Right lung (tissue), 5 donors: Measurements from ENCODE around the gene OBSCN. TPM values are rescaled to one million over a fixed set of nuclear protein-coding genes. Genes with fewer than 3 reads are reported as not detected.

Source experiments
- DNase-seq, 2 donors: peaks; one replicate each; pipeline ENCODE4 v3.0.0-alpha.2; 2013
- polyA plus RNA-seq, 5 donors: library from polyadenylated mRNA; unstranded; fragments of 120-200 nt; gene quantifications; one replicate each; pipeline versions ENCODE4 v1.2.1 to v1.2.3, GENCODE V29; 2013; ENCODE audit warnings: inconsistent platforms in 1 of 5, low replicate concordance in 1 of 5; ENCODE audit not compliant: insufficient read length in 5 of 5, insufficient read depth in 1 of 5

The OBSCN gene
- polyA plus RNA-seq, 5 donors: 36.0 to 66.4 (median 48.8) TPM

DNA sequence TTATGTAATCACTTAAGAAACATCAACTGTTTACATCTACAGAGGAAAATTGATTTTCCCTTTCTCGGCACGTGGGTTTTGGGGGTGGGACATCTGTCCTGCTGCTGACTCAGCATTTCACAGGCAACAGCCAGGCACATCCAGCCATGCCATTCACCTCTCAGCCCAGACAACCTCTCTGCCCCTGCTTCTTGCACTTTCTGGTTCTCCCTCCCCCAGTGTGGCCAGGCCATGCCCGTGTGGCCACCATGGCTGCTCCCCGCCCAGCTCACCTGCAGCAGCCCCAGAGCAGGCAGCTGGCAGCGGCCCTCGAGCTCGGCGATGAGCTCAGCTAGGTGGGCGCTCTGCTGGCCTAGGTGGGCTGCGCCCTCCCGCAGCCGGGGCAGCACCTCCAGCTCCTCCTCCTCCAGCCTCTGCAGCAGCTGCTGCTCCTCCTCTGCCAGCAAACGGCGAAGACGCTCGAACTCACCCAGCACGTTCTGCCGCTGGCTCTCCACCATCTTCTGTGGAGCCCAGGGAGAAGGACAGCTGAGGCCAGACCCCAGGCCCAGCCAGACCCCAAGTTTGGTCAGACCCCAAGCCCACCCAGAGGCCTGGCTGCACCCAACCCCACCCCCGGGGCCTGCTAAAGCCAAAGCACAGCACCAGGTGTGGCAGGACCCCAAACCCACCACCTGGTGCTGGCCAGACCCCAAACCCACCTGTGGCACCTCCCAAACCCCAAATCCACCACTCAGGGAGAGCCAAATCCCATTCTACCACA, 193.0 kb downstream of the OBSCN start:
- no peak for DNase-seq

DNA sequence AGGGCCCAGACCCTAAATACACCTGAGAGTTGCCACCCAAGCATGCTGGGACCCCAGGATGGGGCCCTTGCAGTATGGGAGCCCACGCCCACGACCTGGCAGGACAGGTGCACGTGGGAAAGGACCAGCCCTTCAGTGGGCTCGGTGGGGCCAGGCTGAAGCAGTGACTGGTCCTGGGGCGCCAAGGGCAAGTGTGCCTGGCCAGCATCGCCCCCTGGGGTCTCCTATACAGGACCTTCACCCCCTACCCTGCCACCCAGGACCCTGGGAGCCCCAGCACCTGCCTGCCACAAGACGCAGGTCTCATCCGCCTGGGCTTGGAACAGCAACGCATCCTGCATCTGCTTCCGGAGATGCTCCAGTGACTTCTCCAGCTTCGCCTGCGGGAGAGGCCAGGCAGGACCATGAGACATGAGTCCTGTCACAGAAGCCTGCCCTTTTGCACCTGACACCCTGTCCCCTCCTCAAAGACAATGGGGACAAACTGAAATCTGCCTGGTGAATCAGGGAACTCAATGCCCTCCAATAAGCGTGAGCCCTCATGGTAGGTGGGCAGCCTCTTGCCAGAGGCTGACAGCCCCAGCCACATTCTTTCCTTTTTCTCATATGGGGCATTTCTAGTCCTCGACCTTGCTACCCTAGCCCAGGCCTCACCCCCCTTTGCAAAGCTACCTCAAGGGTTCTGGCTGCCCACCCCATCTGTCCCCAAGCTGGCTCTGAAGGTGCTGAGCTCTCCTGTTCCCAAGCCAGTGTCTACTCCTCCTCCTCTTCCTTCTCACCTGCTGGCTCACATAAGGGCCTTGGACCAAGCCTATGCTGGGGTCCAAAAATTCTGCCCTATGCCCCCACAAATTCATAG, 194.2 kb downstream of the OBSCN start:
- DNase-seq: no peak

DNA sequence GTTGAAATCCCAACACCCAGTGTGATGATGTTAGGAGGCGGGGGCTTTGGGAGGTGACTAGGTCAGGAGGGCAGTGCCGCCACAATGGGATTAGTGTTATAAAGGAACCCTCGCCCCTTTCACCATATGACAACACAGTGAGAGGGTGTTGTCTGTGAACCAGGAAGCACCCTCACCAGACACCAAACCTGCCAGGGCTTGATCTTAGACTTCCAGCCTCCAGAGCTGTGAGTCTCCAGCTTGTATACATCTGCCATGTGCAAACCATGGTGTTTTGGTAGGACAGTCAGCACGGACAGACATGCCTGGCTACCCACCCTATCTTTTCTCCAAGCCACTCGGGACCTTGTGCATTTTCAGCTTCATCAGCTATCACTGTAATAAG, 194.8 kb downstream of the OBSCN start:
- DNase-seq: no peak

DNA sequence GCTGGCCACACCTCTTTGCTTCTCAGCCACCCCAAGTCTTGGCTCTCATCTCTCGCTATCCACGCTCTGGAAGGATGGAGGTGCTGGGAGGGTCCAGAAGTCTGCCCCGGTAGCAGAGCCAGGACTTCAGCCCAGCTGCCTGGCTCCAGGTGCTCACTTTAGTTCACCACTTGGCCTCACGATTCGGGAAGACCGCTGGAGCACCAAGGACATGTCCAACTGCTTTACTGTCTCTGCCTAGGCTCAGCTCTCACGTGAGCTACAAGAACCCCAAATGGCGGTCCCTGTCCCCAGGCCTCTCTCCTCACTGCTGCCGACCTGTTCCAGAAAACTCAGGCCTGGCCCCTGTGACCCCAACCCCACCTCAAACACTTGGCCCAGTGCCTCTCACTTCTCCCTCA, 195.4 kb downstream of the OBSCN start:
- no peak for DNase-seq

DNA sequence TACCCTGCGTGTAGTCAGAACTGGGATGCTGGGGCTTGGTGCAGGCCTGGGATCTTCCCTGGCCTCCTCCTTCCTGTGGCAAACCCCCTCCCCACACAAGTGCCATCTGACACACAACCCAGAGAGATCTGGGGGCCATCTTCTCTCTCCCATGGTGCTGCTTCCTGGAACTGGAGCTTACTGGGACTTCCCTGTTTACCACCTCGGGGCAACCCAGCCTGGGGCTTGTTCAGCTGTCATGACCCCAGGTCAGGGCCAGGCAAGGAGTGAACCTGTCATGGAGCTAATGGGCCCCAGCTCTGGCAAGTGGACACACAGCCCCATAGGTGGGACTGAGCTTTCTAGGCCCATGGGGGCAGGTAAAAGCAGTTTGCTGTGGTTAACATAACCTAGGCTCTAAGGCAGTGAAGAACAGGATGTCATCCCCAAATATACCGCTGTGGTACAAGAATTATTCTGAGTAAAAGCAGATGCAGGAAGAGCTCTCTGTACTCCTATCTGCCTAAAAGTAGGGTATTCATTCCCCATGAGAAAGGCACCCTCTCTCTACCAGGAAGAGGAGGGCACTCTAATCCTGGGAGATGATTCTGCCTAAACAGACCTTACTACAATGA, 196.4 kb downstream of the OBSCN start:
- no peak for DNase-seq

DNA sequence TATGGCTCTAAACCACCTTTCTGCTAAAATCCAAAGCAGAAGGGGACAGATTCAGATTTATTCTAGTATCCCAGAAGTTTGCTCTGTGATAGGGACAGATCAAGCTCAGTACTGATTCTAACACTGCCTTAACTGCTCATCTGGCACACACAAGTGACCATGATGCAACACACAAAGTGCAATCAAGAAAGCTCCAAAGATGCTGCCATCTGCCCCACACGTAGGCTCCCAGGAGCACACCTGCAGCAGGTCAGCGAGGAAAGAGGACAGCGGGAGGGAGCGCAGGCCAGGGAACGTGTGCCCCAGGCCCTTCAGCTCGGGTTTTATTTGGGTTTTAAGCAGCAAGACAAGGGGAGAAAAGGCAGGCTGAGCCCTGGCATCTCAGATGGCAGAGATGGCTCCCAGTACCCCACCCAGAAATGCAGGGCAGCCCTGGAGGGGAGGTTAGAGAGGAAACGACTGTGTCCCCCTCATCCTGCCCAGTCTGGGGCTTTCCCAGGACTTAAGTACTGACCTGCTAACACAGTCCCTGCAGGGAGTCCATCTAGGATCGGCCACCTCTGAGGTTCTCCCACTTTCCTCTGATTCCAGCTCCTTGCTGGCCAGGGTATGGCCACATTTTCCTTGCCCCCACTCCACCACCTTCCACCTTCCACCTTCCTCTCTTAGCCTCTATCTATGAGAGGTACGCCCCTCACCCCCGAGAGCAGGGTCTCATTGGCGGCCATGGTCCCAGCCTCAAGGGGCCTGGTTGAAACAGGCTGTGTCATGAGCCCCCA, 197.5 kb downstream of the OBSCN start:
- DNase-seq: no peak

DNA sequence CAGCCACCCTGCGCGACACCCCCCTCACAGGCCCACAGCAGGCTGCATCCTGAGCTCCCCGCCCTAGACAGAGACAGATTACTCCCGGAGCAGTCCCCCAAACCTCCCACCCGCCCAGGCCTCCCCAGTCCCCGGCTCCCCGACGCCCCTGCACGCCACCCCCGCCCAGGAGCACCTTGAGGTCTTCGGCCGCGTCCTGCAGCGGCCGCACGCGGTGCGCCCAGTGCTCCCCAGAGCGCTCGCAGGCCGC, 198.1 kb downstream of the OBSCN start:
- DNase-seq: no peak

DNA sequence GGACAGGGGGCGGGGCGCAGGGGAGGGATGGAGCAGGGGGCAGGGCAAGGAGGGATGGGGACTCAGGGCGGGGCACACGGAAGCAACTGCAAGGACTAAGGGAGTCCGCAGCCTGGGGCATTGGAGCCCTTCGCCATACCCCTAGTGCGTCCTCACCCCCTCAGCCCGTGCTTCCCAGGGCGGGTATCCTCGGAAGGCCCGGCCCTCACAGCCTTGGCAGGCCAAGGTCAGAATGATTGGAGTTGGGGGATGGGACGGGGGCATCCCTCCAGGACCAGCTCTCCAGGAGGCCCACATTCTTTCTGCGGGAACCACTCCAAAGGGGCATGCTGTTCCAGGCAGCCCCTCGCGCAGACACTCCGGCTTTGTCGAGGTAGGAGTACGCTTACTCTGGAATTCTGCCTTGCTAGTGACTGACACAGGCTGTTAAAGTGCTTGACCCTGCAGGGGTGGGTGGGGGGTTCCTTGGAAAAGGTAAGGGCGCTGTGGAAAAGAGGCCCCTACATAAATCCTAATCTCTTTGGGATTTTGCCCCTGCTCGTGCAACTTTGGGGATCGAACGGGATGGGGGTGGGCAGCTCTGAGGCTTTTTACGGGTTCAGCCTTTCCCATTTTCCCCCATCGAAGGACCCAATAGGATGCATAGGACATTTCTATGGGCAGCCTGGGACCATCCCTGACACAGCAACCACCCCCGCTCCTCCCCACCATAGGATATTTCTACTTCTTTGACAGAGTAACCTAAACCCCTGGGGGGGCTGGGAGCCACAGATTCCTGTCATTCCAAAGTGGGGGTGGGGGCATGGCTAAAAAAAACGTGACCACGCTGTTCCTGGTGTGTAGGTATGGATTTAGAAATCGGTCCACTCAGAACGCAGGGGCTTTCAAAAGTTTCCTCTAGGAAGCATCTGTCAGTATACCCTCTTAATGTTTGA, 199.5 kb downstream of the OBSCN start:
- no peak for DNase-seq

DNA sequence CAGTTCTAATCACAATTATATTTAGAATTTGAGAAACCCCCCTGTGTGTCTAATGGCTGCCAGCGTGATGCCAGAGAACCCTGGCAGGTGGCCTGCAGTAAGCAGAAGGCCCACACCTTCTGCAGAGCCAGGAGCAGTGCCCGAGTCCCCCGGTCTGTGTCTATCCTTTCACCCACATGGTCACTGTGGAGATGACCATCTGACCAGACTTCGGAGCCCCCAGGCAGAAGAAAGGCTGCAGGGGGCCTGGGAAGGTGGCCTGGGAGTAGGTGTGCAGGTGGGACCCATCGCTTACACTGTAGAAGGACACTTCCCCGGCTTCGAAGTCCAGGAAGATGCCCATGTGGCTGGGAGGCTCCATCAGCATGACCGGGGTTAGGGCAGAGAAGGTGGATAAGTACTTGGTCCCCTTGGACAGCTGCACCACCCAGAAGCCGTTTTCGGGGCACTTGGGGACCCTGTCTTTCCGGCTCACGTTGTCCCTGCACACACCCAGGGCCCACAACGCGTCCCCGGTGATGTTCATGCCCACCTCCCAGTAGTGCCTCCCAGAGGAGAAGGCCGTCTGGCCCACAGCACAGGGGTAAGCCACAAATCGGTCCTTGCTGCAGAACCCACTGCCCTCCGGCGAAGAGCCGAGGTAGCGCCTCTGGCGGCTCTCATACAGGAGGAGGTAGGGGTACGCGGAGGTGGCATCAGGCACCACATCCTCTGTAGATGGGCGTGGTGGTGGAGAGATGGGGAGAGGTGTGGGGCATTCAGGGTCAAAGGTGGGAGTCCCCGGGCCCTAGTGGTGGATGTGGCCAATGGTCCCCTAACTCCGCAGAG, 200.4 kb downstream of the OBSCN start:
- no peak for DNase-seq

DNA sequence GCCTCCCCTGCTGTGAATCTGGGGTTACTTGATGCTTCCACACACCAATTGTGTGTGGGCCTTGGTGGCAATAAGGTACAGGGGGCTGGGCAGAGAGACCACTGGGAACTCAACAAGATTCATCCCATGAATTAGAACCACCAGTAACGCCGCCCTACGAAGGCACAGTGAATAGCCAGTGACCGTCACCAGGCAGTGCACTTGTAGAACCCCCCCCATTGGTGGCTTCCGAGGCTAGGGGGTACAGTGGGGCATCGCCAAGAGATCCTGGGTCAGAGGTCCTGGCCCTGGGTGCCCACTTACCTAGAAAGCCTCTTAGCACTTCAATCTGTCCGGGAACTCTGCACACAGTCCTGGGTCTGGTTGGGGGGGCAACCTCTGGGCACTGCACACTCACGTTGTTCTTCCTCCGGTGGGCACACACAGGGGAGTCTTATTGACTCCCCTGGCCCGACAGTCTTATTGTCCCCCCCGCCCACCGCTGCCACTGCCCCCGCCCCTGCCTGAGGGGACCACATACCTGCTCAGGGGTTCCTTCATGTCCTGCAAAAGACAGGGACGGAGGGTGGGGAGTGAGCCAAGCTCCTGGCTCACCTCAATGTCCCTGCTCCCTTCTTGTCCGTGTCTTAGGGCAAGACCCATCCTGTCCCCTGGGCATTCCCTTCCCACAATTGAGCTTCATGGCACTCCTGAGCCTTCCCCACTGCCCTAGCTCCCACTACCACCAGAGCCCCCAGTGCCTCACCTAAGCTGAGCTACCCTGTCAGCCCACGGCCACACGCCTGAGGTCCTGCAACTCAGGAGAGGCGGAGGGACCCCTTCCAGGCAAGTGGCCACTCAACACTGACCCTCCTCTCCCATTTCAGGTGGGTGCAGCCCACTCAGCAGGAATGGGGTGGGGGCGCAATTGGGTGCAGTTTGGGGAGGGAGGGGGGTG, 201.3 kb downstream of the OBSCN start:
- DNase-seq: no peak

DNA sequence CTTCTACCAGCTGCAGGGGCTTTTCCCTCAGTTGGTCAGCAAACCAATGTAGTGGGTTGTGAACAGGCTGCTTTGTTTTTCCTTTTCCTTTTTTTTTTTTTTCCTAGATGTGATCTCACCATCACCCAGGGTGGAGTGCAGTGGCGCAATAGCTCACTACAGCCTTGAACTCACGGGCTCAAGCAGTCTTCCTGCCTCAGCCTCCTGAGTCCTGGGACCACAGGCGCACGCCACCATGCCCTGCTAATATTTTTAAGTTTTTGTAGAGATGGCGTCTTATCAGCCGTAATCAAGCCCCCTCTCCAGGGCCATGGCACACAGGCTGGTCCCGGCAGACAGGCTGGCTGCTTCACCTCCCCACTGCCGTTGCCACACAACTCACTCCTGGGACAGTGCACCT, 202.2 kb downstream of the OBSCN start:
- DNase-seq: no peak

DNA sequence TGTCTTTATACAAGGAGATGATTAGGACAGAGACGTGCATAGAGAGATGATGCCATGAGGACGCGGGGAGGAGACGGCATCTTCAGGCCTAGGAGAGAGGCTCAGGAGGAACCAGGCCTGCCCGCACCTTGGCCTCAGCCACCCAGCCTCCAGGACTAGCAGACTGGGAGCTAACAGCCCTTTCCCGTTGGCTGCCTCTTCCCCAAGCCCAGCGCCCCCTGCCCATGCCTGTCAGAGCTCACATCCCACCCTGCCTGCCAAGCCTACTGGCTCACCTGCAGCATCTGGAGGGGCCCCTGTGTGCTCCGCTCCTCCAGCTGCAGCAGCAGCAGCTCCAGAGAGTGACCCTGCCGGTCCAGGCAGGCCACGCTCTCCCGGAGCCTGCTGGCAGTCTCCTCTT, 202.8 kb downstream of the OBSCN start:
- DNase-seq: no peak

DNA sequence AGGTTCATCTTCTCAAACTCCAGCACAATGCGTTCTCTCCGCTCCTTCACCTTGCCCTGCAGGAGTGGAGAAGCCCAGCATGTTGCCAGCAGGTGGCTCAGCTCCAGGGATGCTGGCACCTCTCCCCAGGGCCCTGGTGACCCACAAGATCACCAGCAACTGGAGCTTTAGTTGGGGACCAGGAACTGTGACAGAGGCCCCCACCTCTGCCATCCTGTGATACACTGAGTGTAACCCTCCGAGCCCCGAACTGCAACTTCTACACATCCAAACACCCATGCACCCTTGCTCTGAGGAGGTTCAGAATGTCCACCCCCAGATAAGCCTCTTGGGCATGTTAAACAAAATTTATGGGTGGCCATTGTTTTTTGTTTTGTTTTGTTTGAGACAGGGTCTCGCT, 203.3 kb downstream of the OBSCN start:
- DNase-seq: no peak

DNA sequence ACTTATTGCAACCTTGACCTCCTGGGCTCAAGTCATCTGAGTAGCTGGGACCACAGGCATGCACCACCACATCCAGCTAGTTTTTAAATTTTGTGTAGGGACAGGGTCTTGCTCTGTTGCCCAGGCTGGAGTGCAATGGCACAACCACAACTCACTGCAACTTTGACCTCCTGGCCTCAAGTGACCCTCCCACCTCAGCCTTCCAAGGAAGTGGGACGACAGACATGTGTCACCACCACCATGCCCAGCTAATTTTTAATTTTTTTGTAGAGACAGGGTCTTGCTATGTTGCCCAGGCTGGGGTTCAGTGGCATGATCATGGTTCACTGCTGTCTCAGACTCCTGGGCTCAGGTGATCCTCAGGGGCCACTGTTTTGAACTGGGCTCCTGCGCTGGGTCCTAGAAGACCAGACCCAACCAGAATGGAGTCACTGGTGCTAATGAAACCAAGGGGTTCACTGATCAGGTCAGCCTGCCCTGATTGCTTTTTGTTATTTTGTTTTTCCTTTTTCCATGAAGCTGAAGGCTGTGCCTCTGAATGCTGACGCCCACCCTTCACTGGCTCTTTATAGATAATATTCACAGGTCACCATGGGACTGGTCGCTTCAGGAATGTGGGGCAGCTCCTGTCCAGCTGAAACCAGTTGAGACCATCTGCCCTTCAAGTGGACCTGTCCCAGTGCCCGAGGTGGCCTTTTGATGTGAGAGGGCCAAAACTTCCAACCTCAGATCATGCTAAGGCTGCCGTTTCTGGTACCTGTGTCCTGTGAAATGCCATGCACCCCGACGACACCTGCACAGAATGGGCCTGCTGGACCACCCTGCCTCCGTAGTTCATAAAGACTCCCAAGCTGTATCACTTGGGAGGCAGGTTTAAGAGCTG, 203.9 kb downstream of the OBSCN start:
- DNase-seq: no peak

DNA sequence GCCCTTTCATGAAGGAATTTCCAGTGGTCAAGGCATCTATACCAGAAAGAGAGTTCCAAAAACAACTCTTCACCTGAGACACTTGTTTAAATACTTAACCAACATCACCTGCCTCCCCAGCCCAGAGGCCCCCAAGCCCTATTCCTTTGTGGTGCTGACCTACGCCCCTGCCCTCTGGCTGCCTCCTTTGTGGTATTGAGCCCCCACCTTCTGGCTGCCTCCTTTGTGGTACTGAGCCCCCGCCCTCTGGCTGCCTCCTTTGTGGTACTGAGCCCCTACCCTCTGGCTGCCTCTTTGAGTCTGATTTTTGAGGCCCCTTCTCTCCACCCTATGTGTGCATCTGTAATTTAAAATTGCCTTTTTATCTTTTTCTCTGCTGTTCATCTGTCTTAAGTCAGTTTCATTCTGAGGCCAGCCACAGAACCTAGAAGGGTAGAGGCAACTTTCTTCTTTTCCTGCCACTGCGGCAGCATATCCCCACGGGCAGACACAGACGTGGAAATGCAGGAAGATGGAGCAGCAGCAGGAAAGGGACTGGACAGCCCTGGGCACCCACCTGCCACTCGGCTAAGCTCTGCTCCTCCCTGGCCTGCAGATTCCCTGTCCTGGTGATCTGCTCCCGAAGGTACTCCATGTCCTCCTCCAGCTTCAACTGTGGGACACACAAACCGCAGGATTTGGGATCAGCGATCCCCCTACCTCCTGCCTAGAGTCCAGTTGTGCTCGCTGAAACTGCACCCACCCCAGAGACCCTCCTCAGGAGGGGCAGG, 205.6 kb downstream of the OBSCN start:
- DNase-seq: no peak

DNA sequence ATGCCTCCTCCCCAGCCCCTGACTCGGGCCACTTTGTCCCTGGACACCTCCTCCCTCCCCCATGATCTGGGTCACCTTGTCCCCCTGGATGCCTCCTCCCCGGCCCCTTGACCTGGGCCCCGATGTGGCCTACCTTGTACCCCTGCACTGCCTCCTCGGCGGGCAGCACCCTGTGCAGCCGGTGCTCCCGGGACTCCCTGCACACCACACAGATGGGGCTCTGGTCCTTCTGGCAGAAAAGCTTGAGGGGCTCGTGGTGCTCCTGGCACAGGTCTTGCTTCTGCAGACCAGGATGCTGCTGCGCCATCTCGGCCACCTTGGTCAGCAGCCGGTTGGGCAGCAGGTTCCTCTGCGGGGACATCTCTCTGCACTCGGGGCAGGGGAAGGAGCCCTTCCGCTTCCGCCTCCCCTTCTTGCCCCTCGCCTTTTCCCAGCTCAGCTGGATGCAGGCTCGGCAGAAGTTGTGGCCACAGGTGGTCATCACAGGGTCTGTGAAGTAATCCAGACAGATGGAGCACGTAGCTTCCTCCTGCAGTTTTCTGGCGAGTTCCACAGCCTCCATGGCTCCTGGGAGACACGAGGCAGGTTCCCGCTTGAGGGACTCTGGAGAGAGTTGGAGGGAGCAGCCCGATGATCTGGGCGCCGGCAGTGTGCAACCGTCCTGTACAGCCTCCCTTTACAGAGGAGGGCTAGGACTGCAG, 206.8 kb downstream of the OBSCN start:
- no peak for DNase-seq

DNA sequence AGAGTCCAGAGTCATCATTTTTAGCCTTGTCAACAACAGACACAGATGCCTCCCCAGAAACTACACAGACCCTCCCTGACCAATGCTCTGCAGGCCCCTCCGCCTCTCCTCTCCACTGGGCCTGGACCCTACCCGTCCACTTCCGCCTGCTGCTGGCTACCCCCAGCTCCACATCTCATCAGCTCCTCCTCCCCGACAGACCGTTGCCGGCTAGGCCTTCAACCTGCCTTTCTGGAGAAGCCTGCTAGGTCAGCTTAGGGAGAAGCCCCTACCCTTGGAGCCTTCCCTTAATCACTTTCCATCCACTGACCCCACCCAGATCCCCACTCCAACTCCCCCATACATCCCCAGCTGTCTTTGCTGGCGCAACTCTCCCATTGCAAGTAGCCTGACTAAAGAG, 207.4 kb downstream of the OBSCN start:
- DNase-seq: no peak
